HG02970 (cell line): ENCODE measurements around the gene SLC44A5.
A peak's percentile ranks its signal among the peaks of the same experiment; 100 is the strongest.
"Not testable (repeated sequence)": the region's sequence is repeated elsewhere in the genome, so short reads cannot be mapped to it uniquely, and the experiment has no call there.

Experiments used
- ATAC-seq: cut with Tn5 transposase; IDR thresholded peaks from one replicate; pipeline ENCODE4 v1.9.1; 2021; ENCODE audit warnings: mild to moderate bottlenecking, moderate library complexity, moderate number of reproducible peaks; ENCODE audit not compliant: unreplicated experiment, low FRiP score

SLC44A5 gene

DNA sequence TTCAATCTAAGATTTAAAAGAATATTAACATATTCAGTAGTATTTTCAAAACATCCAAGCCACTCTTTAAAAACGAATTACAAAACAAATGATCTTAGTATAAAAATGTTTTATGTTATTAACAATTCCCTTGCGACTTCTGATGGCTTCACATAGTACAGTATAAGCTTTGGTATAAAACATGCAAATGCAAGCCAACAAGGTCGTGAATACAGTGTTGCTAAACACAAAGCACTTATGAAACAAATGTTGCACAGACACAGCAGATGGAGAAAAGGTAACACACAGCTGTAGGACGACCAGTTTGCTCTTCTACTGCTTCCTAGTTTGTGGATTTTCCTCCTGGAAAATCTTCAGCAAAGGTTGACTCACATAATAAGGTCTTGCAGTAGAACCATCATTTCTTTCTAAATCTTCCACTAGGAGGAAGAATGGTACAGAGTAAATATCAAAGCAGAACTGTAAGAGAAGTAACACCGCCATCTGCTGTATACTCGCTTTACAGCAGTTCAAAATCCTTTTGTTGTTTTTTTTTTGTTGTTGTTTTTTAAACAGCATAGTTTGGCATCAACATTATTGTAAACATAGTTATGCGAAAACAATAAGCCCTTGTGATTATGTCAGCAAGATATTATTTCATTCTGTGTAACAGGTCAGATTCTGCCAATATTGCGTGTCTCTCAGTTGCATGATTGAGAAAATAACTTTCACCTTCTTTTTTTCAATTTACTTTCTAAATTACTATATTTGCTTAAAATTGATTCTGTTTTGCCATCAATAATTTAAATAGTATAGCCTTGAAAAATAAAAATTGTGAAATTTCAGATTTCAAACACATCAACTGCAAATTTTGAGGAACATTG is 407.3 kb downstream of the SLC44A5 start:
- peak; percentile 64 for ATAC-seq

DNA sequence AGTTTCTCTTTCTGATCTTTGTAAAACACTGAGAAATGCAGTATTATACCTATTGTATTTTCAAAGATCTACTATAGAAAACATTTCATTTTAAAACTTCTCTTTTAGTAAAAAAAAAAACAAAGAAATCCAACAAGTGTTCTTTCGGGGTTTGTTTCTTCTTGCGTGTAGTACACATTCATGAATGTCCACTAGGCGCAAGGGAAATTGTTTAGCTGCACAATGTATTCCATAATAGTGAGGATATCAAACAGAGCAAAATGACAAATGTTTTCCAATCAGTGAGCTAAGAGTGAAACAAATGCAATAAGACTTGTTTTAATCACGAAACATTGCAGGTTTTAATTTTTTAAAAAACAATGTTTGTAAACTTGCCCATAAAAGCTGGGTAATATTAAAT is 408.2 kb downstream of the SLC44A5 start:
- ATAC-seq = no peak

DNA sequence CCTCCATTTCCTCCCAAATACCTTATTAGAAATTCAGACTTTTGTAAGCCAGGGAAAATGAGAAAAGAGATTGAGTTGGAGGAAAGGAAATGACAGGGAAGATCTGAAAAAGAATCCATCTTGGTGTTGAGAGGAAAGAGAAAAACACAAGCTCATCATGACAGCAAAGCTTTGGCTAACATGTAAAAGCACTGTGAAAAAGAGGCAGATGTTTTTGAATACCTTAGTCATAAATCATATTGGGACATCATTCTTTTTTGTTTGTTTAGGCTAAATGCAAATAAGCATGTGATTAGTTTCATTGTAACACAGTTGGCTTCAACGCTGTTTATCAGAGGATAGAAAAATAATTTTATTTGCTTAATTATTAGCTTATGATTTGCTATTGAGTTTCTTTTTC is 412.2 kb downstream of the SLC44A5 start:
- no peak for ATAC-seq

DNA sequence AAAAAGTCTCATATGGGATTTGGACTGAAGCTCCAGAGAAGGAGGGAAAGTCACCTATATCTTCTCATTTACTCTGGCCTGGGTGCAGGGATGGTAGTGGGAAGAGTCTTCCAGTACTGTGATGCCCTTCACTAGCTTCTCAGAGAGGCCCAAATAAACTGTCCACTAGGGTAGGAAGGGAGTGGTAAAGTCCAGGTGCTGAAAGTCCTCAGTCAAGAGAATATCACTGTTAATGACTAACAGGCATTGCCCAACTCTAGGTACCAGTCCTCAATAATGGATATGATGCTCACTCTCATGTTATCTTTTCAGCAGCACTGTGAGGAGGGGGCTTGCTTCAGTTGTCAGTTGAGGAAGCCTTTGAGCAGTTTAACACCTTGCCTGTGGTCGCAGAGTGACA is 412.8 kb downstream of the SLC44A5 start:
- no peak for ATAC-seq

DNA sequence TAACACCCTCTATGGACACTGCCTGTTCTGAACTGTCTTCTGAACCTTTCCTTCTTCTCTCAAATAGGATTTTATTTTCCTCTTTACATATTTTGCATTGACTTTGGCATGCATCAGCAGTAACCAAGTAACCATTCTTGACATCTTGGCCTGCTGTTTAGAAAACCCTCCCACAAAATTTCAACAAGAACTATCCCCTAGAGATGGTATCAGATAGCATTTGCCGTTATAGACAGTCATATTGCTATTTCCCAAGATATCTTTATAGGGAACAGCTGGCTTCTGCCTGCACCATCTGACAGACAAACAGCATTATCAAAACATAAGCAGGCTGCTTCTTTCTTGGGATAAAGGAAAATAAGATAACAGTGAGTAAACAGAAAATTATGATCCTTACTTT is 422.0 kb downstream of the SLC44A5 start:
- no peak for ATAC-seq

DNA sequence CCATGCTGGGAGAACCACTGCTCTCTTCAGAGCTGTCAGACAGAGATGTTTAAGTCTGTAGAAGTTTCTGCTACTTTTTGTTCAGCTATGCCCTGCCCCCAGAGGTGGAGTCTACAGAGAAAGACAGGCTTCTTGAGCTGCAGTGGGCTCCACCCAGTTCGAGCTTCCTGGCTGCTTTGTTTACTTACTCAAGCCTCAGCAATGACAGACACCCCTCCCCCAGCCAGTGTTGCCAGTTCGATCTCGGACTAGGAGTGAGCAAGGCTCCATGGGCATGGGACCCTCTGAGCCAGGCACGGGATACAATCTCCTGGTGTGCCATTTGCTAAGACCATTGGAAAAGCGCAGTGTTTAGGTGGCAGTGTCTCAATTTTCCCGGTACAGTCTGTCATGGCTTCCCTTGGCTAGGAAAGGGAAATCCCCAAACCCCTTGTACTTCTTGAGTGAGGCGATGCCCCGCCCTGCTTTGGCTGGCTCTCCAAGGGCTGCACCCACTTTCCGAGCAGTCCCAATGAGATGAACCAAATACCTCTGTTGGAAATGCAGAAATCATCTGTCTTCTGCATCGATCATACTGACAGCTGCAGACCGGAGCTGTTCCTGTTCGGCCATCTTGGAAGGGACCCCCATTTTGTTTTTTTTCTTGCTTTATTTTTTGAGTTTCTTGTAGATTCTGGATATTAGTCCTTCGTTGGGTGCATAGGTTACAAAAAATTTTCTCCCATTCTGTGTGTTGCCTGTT is 429.5 kb downstream of the SLC44A5 start:
- ATAC-seq = not testable (repeated sequence)

DNA sequence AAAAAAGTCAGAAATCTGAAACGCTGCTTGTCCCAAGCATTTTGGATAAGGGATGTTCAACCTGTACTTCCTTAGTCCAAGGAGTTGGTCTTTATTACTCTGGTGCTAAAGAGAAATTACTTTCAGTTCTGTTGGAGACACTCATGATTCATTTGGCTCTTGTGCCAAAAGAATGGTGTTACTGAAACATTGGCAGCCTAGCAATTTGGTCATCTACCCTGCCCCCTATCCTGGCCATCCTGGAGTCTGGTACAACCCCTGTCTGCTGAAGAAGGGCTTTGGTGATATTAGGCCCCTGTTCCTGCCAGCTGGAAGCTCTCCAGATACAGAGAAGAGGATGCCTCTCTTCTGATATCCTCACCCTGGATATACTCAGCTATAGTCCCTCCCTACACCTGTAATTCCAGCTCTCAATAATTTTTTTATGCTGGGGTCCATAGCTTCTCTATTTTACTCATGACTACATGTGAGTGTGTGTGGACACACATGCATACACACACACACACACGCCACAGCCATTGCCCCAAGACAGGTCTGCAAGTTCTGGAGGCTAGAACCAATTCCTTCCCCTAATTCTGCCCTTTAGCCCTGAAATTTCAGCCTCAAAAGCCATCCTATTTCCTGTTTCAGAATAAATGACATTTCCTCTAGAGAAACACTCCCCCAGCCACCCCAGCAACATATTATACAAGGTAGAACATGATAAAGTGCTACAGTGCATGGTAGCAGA is 436.7 kb downstream of the SLC44A5 start:
- no peak for ATAC-seq

DNA sequence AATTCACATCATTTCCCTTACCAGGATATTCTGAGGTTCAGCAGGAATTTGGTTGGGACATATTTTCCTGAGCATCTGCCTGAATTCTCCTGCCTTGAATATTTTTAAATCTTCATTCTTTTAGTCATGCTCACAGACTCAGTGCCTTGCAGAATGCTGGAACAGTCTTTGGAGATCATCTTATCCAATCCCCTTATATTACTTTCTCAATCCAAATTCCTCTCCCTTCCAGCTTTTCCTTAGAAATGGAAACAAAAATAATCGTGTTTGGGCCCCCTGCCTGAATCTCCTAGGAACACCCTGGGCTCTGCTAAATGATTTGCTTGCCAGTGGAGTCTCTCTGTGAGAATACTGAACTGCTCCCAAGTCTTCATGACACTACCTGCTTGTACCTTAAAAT is 438.4 kb downstream of the SLC44A5 start:
- no peak for ATAC-seq

DNA sequence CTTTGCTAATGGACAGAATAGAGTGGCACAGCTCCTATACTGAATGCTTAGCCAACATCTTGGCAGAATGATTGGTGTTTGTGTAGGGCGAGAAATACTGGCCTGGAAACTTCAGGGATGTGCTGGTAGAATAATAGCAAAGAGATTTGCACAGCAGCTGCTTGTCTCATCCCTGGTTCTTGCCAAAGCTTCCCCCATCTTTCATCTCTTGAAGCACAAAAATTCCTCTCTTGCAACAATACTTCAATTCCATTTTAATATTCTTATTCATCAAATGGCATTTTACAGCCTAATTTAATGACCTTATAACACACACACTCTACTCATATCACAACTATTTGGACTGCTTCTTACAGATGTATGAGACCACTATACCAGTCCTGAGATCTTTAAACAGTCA is 439.0 kb downstream of the SLC44A5 start:
- no peak for ATAC-seq

DNA sequence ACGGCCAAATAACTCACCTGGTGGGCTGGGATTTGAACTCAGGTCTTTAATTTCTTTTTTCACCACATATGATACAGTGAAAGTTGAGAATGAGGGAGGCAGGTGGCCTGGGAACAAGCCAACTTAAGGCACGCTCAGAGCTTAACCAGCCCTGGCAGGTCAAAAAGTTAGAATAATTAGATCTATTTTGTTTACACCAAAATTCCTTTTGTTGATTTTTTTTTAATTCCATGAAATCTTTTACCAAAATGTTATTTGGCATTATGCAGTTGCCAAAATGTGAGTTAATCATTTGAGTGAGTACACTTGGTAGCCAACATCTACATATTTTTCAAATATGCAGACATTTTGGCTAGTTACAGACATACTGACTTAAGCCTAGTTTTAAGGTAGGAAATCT is 439.9 kb downstream of the SLC44A5 start:
- no peak for ATAC-seq

DNA sequence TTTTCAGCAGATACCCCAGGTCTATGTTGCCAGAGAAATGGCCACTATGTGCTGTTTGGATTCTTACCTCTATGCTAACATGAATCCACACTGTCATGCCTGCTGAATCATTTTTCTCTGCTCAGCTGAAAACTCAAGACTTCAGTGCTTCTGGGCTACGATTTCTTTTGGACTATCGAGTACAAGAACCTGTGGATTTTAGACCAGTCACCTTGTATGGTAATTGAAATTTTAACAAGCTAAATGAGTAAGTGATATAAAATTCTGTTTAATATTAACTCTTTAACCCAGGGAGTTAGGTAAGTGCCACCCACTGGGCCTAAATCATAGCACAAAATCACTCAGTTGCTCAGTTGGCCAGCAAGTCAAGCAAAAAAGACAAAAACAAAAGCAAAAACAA is 440.9 kb downstream of the SLC44A5 start:
- ATAC-seq = no peak

DNA sequence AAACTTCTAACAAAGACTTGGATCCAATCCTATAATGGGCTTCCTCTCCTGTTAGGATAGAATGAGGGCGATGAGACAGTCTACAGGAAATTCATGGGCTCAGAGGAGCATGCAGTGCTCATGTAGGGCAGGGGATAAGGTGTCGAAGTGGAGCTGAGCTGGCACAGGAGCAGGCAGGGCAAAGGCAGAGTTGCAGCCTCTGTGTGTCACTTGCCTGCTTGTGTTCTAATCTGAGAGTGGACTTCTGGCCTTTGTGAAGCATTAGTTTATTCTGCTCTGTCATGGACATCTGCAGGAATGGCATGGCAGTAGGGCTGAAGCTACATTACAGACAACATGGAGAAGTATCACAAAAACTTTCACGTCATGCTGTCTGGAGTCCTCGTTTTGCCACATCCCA is 444.1 kb downstream of the SLC44A5 start:
- no peak for ATAC-seq

DNA sequence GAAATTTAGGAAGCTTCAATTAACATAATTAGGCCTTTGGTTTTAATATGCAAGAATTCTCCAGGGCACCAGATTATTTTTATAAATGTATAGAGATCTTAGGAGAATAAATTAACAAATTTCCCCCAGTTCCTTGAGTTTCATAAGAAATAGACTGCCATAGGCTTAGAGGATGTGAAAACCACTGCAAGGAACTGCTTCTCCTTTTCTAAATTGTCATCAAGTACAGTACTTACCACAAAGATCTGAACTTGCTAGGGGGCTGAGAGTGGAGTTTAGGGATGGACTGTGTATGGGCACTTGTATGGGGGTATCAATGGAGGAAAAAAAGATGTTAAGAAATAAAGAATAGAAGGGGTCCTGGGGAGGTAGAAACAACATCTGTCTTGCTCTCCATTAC is 445.6 kb downstream of the SLC44A5 start:
- ATAC-seq = no peak

DNA sequence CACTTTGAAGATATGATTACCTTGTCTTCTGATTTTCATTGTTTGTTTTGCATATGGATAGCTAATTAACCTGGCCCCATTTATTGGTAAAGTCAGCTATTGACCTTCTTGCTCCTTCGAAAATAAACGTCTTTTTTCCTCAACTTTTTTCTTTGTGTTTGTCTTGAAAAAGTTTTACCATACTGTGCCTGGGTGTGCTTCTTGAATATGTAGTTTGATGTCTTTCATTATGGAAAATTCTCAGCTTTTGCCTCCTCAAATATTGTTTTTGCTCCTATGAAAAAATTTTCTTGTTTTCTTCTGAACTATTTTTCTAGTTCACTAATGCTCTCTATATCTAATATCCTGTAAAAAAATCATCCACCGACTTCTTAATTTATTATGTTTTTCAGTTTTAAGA is 451.8 kb downstream of the SLC44A5 start:
- ATAC-seq = no peak
